HepG2 (cell line): Measurements from ENCODE around the gene USP36. TPM values are rescaled to one million over a fixed set of nuclear protein-coding genes. Genes with fewer than 3 reads are reported as not detected.

Experiments used
- ATAC-seq: fragments of 200-7000 bp; cut with Tn5 transposase; 3 replicates; pipeline ENCODE4 v1.9.1; 2020; ENCODE audit warnings: mild to moderate bottlenecking, moderate library complexity
- BruUV-seq: library from RNA; stranded (reverse); fragments of 400-500 nt; replicated peaks from 2 replicates; lab custom pipeline; 2021; lab: Mats Ljungman, UMichigan
- CTCF ChIA-PET: fragments of 300-600 bp; formaldehyde crosslinking; extraction: SDS; loops from one replicate; lab custom pipeline; 2021; ENCODE audit warnings: low total read pairs, inconsistent platforms, low intra/inter-chr PET ratio; lab: Yijun Ruan, JAX
- POLR2A ChIA-PET: fragments of 350-600 bp; sonication (Branson Sonifier 250); formaldehyde crosslinking; loops from one replicate; lab custom pipeline; 2020; ENCODE audit warnings: antibody characterized with exemption, inconsistent platforms; lab: Yijun Ruan, JAX
- DNase-seq: peaks from one replicate; pipeline ENCODE4 v3.0.0-alpha.2; 2015; ENCODE audit warnings: low spot score
- FAIRE-seq: peaks from 3 replicates; lab custom pipeline; 2011; peaks lifted over from hg19 to GRCh38; lab: Jason Lieb, UNC
- H2AFZ ChIP-seq: one replicate; pipeline ENCODE4 v1.6.1; 2011; ENCODE audit warnings: low read length, inconsistent platforms
- H3K27ac ChIP-seq: fragments of 300-600 bp; 3 replicates; pipeline ENCODE4 v1.8.0; 2011; ENCODE audit warnings: mixed run types, mild to moderate bottlenecking, mixed read lengths, low read length, inconsistent platforms; ENCODE audit not compliant: insufficient read depth; ENCODE audit errors: extremely low read length
- H3K27me3 ChIP-seq, 2 experiments: fragments of 200-600 bp in 1 of 2; 2 replicates in 1 of 2; 3 replicates in 1 of 2; pipeline versions ENCODE4 v1.6.0 to v1.8.0; 2011; ENCODE audit warnings: low read length in 2 of 2, mild to moderate bottlenecking in 2 of 2, moderate library complexity in 2 of 2, inconsistent platforms in 1 of 2; ENCODE audit not compliant: insufficient read depth in 2 of 2, control insufficient read depth in 1 of 2
- H3K36me3 ChIP-seq, 2 experiments: fragments of 200-600 bp in 1 of 2; replicated peaks in 1 of 2; 2 replicates in 1 of 2; 3 replicates in 1 of 2; pipeline versions ENCODE4 v1.5.1 to v1.8.0; 2011; ENCODE audit warnings: low read length in 2 of 2, inconsistent platforms in 1 of 2; ENCODE audit not compliant: insufficient read depth in 2 of 2, control insufficient read depth in 1 of 2
- H3K4me1 ChIP-seq: 2 replicates; pipeline ENCODE4 v1.5.1; 2012; ENCODE audit warnings: low read length, inconsistent platforms; ENCODE audit not compliant: insufficient read depth
- H3K4me2 ChIP-seq: 2 replicates; pipeline ENCODE4 v1.6.0; 2011; ENCODE audit warnings: low read depth, low read length, inconsistent platforms
- H3K4me3 ChIP-seq, 3 experiments: fragments of 200-600 bp in 1 of 3; sonication (generic), shearing (Covaris generic) in 1 of 3; replicated peaks in 1 of 3; 2 replicates each; pipeline ENCODE4 v1.5.1; 2011 to 2016; ENCODE audit warnings: low read length in 3 of 3, inconsistent platforms in 2 of 3, low read depth in 2 of 3, mild to moderate bottlenecking in 2 of 3, control low read depth in 1 of 3, mixed read lengths in 1 of 3; ENCODE audit not compliant: insufficient read depth in 1 of 3
- H3K79me2 ChIP-seq: one replicate; pipeline ENCODE4 v1.6.1; 2011; ENCODE audit warnings: low read length, inconsistent platforms; ENCODE audit not compliant: insufficient read depth
- H3K9ac ChIP-seq: 2 replicates; pipeline ENCODE4 v1.6.0; 2011; ENCODE audit warnings: mild to moderate bottlenecking, low read depth, low read length, inconsistent platforms; ENCODE audit not compliant: insufficient read depth
- H3K9me3 ChIP-seq: 2 replicates; pipeline ENCODE4 v1.5.1; 2012; ENCODE audit warnings: mild to moderate bottlenecking, low read length
- H4K20me1 ChIP-seq: 2 replicates; pipeline ENCODE4 v1.6.0; 2011; ENCODE audit warnings: inconsistent platforms, mild to moderate bottlenecking, low read length, moderate library complexity; ENCODE audit not compliant: insufficient read depth
- DMTF1 ChIP-seq: sonication (generic); formaldehyde crosslinking; IDR thresholded peaks from 2 replicates; pipeline ENCODE4 v1.4.0; 2020; ENCODE audit warnings: mild to moderate bottlenecking, missing genetic modification reagents
- FOXC1 ChIP-seq: sonication (generic); formaldehyde crosslinking; IDR thresholded peaks from 2 replicates; pipeline ENCODE4 v1.8.0; 2022; ENCODE audit warnings: mild to moderate bottlenecking, missing genetic modification reagents, borderline replicate concordance
- KDM2A ChIP-seq: sonication (generic); formaldehyde crosslinking; IDR thresholded peaks from 2 replicates; pipeline ENCODE4 v1.4.0; 2020; ENCODE audit warnings: low read depth, missing genetic modification reagents, borderline replicate concordance
- NFE2 ChIP-seq: sonication (generic); formaldehyde crosslinking; IDR thresholded peaks from 2 replicates; pipeline ENCODE4 v1.4.0; 2020; ENCODE audit warnings: missing genetic modification reagents
- NONO ChIP-seq, 2 experiments: fragments of 450-650 bp in 1 of 2; sonication (generic) in 1 of 2; formaldehyde crosslinking in 1 of 2; IDR thresholded peaks in 1 of 2; conservative IDR thresholded peaks in 1 of 2; 2 replicates each; pipeline versions ENCODE4 v1.6.1 to v1.8.0; 2017 to 2022; ENCODE audit warnings: mild to moderate bottlenecking in 1 of 2, missing genetic modification reagents in 1 of 2, moderate library complexity in 1 of 2
- TMF1 ChIP-seq: sonication (generic); formaldehyde crosslinking; IDR thresholded peaks from 2 replicates; pipeline ENCODE4 v1.8.1; 2022; ENCODE audit warnings: low read depth, missing genetic modification reagents
- ZNF121 ChIP-seq: sonication (generic); formaldehyde crosslinking; IDR thresholded peaks from 2 replicates; pipeline ENCODE4 v1.5.0; 2020; ENCODE audit warnings: mild to moderate bottlenecking, missing genetic modification reagents
- ZNF556 ChIP-seq: sonication (generic); formaldehyde crosslinking; IDR thresholded peaks from 2 replicates; pipeline ENCODE4 v1.4.0; 2020; ENCODE audit warnings: mild to moderate bottlenecking, missing genetic modification reagents, borderline replicate concordance
- ZSCAN21 ChIP-seq: sonication (generic); formaldehyde crosslinking; IDR thresholded peaks from 2 replicates; pipeline ENCODE4 v1.8.0; 2022; ENCODE audit warnings: mild to moderate bottlenecking, missing genetic modification reagents, moderate library complexity, borderline replicate concordance
- WGBS: methylation state at CpG from one replicate; pipeline ENCODE4 v1.1.6; 2017; ENCODE audit warnings: low lambda C conversion rate; 5-methylcytosine and 5-hydroxymethylcytosine counted together
- in situ Hi-C: cut with HindIII; loops from 2 replicates; pipeline ENCODE4 v1.10.0; 2017; ENCODE audit warnings: low pct_unique_long_range_greater_than_20kb; ENCODE audit not compliant: extremely low pct_ligation_motif_present
- intact Hi-C: fragments of 100-400 bp; cut with micrococcal nuclease; formaldehyde crosslinking; loops from one replicate; pipeline ENCODE4 v1.10.0; 2022; ENCODE audit not compliant: unreplicated experiment
- polyA plus RNA-seq, 8 experiments: library from polyadenylated mRNA; depleted of rRNA in 3 of 8; stranded (reverse) in 7 of 8; unstranded in 1 of 8; fragments of >200 nt; fragmentation: Illumina TruSeq in 4 of 8; extraction: Trizol in 4 of 8; gene quantifications; 2 replicates each; pipeline versions ENCODE4 v1.2.1 to v1.2.3, GENCODE V29; 2011 to 2016; ENCODE audit warnings: low read depth in 4 of 8, missing spikeins in 1 of 8, mixed read lengths in 1 of 8; ENCODE audit not compliant: insufficient read depth in 1 of 8
- total RNA-seq, 5 experiments: library from RNA; depleted of rRNA; stranded (reverse); fragments of >200 nt; fragmentation: Illumina TruSeq; extraction: Trizol; gene quantifications; 2 replicates each; pipeline ENCODE4 v1.2.3, GENCODE V29; 2016; ENCODE audit warnings: low read depth in 1 of 5
- TF ChIP-seq, protein P1 (sequence below): sonication (generic); formaldehyde crosslinking; IDR thresholded peaks from 2 replicates; pipeline ENCODE4 v1.5.0; 2020; ENCODE audit warnings: missing genetic modification reagents

USP36 gene
- total and polyA plus RNA-seq, 2 of the 13 experiments (the other 11 are each of a cell fraction or from before 2014, with no cell fraction given), result 29.6 to 45.9 TPM

- TF ChIP-seq FOXC1 (CRISPR knock-in tag) (no peak), KDM2A (no peak), ZNF556 (no peak), ZSCAN21 (CRISPR knock-in tag) (no peak), NFE2 (CRISPR knock-in tag) (no peak), TMF1 (CRISPR knock-in tag) (no peak), NONO (IDR thresholded peaks at IDR 0.05) (no peak), NONO (CRISPR knock-in tag; conservative IDR thresholded peaks at IDR 0.05) (no peak)
- TF ChIP-seq, protein P1, sequence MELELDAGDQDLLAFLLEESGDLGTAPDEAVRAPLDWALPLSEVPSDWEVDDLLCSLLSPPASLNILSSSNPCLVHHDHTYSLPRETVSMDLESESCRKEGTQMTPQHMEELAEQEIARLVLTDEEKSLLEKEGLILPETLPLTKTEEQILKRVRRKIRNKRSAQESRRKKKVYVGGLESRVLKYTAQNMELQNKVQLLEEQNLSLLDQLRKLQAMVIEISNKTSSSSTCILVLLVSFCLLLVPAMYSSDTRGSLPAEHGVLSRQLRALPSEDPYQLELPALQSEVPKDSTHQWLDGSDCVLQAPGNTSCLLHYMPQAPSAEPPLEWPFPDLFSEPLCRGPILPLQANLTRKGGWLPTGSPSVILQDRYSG, result no peak
Measured at GRCh38 chr17:78836420-78837021, 4.1 kb downstream of the USP36 start (continued).

GRCh38 chr17:78834571-78834970 lies 6.0 kb downstream of the USP36 start:
- H3K9me3 ChIP-seq, result no peaks in the 10 kb centered on the region
- ChIA-PET CTCF (no interaction called here), POLR2A (no interaction called here)
- H3K4me3 ChIP-seq, result no peak overlapping the region
- no peak overlapping the region for H3K9ac ChIP-seq
- peaks cover 24% of the 10 kb centered on the region for H4K20me1 ChIP-seq
- H2AFZ ChIP-seq, result no peak overlapping the region
- TF ChIP-seq DMTF1 (CRISPR knock-in tag) (no peak), ZNF121 (CRISPR knock-in tag) (peak; percentile 86)
- no TSS peak for BruUV-seq
- H3K79me2 ChIP-seq, result peaks cover 52% of the 10 kb centered on the region
- no peak overlapping the region for H3K27ac ChIP-seq
- no peak overlapping the region for H3K4me2 ChIP-seq
- no peaks in the 10 kb centered on the region; a peak in 1 of 5 replicates for H3K27me3 ChIP-seq
- in situ Hi-C loops, result no loop called here
- 97% methylated on average over 8 of the region's 8 CpGs for WGBS
- no peak for FAIRE-seq
- ATAC-seq, result no peak
- H3K36me3 ChIP-seq, result peaks cover 40 to 73% of the 10 kb centered on the region in 2 experiments
- intact Hi-C loops, result no loop called here
- DNase-seq, result no peak
- H3K4me1 ChIP-seq, result peaks cover 48% of the 10 kb centered on the region
